ENCODE measurements around the gene JAKMIP1.

JAKMIP1 gene

DNA sequence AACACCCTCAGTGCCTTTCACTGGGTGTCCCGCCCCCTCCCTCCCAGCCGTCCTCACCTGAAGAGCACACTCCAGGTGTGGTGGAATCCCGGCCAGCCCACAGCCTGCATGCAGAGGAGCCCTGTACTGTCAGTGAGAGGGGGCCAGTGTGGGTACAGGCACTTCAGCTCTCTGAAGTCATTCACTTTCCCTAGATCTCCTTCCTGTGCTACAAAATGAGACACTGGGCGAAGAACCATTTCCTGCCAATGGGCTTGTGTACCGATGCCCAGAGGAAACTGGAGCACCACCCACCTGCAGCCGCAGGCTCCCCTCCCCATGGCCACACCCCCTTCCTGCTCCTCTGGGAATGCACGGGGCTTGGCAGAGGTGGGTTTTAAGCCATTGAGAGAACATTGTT lies 108.2 kb downstream of the JAKMIP1 start:
- Mint-ChIP-seq H3K27me3 (no peaks in the 10 kb centered on the region), H3K4me3 (no peak overlapping the region), H3K27ac (ENCODE audit: low read depth) (peak overlapping the region; percentile 82), H3K9me3 (peaks cover 5% of the 10 kb centered on the region), H3K36me3 (ENCODE audit: insufficient read depth) (peaks cover 6% of the 10 kb centered on the region), H3K4me1 (peaks cover 37% of the 10 kb centered on the region)
- ATAC-seq (replicated peaks; ENCODE audit: extremely low read depth, poor library complexity, severe bottlenecking) = peak; percentile 52
- DNase-seq (ENCODE audit: low spot score in 2 of 2) = no peak

DNA sequence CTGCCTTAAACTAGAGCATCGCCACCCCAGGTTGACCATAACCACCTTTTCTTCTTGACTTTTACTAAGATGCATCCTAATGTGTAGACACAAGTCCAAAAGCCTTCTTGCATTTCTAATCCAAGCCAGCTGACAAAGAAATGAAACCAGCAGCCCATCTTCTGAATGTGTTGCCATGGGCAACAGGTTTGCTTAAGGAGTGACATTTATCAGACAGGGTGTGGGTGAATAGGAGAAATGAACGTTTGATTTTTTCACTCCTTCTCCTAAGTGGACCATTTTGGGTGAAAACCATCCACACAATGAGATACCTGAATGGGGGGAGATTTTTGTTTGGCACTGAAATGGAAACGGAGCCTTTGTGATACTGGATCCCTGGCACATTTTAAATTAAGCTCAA lies 109.4 kb downstream of the JAKMIP1 start:
- peaks cover 5% of the 10 kb centered on the region for H3K9me3 Mint-ChIP-seq
- ATAC-seq (replicated peaks; ENCODE audit: extremely low read depth, poor library complexity, severe bottlenecking) (no peak), DNase-seq (ENCODE audit: low spot score in 2 of 2) (no peak)
- peak overlapping the region; percentile 82 for H3K27ac Mint-ChIP-seq (ENCODE audit: low read depth)
- H3K36me3 Mint-ChIP-seq (ENCODE audit: insufficient read depth) = peaks cover 6% of the 10 kb centered on the region
- H3K27me3 Mint-ChIP-seq = no peaks in the 10 kb centered on the region
- peaks cover 45% of the 10 kb centered on the region for H3K4me1 Mint-ChIP-seq
- H3K4me3 Mint-ChIP-seq = no peak overlapping the region

DNA sequence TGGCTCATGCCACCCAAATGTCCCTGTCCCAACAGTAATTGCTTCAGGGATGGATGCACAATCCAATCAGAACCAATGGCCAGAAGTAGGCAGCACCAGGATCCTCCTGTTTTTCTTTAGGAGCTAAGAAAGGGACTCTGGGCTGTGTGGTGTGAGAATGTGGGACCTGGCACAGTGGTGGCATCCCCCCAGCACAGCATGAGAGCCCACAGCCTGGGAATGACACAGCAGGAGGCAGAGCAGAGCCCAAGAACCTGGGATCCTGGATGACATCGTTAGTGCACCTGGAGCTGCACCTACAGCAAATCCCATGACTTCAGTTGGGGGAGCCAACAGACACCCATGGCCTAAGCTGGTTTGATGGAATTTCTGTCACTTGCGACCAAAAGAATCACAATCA lies 111.4 kb downstream of the JAKMIP1 start:
- Mint-ChIP-seq H3K4me3 (no peak overlapping the region), H3K36me3 (ENCODE audit: insufficient read depth) (peaks cover 14% of the 10 kb centered on the region), H3K27ac (ENCODE audit: low read depth) (no peak overlapping the region), H3K4me1 (peaks cover 48% of the 10 kb centered on the region), H3K9me3 (peaks cover 5% of the 10 kb centered on the region), H3K27me3 (no peaks in the 10 kb centered on the region)
- ATAC-seq (replicated peaks; ENCODE audit: extremely low read depth, poor library complexity, severe bottlenecking) (no peak), DNase-seq (ENCODE audit: low spot score in 2 of 2) (no peak)

DNA sequence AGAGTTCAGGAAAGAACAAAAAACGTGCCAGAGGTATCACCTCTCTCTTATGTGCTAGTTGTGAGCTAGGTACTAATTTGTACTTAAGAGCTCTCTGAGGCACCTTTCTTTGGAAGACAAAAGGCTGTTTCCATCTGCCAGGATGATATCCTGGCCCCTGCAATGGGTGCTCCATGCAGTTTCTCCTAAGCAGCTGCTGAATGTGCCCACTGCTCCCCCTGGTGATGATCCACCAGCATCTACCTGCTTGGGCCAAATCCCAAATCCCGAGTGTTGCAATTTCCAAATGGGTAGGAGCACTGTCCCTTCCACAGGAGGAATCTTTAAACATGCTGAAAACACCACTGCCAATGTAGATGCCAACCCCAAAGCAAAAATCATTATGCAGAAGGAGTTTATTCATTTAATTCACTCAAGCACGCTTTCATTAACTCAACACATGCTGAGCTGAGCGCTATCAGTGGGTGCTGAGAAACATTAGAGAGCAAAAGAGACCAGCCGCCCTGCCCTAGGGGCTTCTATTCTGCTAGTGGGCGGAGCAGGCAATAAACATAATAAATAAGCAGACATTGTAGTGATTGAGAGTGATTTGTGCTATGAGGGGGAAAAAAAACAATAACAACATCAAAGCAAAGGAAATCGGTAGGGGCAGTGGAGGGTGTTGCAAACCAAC lies 112.5 kb downstream of the JAKMIP1 start:
- Mint-ChIP-seq H3K9me3 (no peaks in the 10 kb centered on the region), H3K4me1 (peaks cover 42% of the 10 kb centered on the region), H3K27me3 (no peaks in the 10 kb centered on the region), H3K27ac (ENCODE audit: low read depth) (no peak overlapping the region), H3K36me3 (ENCODE audit: insufficient read depth) (peaks cover 19% of the 10 kb centered on the region), H3K4me3 (no peak overlapping the region)
- no peak for DNase-seq (ENCODE audit: low spot score in 2 of 2)
- no peak for ATAC-seq (replicated peaks; ENCODE audit: extremely low read depth, poor library complexity, severe bottlenecking)

DNA sequence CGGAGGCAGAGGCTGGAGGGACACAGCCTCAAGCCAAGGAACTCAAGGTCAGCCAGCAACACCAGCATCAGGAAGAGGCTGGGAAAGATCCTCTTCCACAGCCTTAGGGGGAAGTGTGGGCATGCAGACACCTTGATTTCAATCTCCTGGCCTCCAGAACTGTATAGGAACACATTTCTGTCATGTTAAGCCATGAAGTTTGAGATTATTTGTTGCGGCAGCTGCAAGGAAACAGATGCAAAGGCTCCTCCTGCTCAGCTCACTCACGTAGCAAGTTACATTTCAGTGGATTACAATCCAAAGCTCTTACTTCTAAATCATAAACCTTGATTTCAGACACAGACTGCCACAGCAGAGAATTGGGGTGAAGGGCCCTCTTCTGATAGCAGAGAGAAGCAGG lies 113.5 kb downstream of the JAKMIP1 start:
- DNase-seq (ENCODE audit: low spot score in 2 of 2) (no peak), ATAC-seq (replicated peaks; ENCODE audit: extremely low read depth, poor library complexity, severe bottlenecking) (no peak)
- Mint-ChIP-seq H3K4me1 (peaks cover 33% of the 10 kb centered on the region), H3K27me3 (no peaks in the 10 kb centered on the region), H3K9me3 (no peaks in the 10 kb centered on the region), H3K27ac (ENCODE audit: low read depth) (no peak overlapping the region), H3K36me3 (ENCODE audit: insufficient read depth) (peaks cover 23% of the 10 kb centered on the region), H3K4me3 (no peak overlapping the region)

DNA sequence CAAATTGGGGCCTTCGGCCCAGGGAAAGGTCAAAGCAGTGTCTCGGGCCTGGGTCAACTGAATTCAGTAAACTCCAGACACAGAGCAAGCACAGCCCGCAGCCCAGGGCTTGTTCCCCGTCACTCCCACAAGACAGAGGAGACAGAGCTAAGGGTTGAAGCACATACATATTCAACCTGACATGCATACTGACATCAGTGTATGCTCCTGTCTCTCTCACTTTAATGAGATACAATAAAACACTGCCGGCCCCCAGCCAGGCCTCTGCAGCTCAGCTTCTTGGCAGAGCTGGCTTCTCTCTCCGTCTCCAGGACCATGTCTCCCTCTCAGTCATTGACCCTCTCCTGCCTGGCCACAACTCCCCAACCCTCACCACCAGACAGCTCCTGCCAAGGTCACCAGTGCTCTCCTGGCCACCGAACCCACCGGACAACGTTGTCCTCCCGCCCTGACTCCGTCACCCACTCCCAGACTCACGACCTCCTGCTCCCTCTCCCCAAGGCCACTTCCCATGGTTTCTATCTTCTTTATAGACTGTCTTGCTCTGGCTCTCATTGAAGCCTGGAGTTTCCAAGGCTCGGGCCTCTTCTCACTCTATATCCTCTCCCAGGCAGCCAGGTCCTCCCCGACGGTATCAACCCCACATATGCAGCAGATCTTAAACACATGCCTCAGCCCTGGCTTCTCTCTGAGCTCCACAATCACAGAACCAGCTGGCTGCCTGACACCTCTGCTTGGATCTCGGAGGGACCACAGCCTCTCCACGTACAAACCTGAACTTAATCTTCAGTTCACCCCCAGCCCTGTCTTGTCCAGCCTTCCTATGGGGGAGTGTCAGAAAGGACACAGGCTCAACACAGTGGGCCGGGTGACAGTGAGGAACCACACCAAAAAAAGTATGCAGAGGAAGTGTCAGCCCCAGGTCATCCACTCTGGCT lies 114.4 kb downstream of the JAKMIP1 start:
- Mint-ChIP-seq H3K9me3 (no peaks in the 10 kb centered on the region), H3K27ac (ENCODE audit: low read depth) (peak overlapping the region; percentile 36), H3K4me3 (no peak overlapping the region), H3K27me3 (no peaks in the 10 kb centered on the region), H3K36me3 (ENCODE audit: insufficient read depth) (peaks cover 26% of the 10 kb centered on the region), H3K4me1 (peaks cover 24% of the 10 kb centered on the region)
- ATAC-seq (replicated peaks; ENCODE audit: extremely low read depth, poor library complexity, severe bottlenecking) = no peak
- DNase-seq (ENCODE audit: low spot score in 2 of 2) = no peak

DNA sequence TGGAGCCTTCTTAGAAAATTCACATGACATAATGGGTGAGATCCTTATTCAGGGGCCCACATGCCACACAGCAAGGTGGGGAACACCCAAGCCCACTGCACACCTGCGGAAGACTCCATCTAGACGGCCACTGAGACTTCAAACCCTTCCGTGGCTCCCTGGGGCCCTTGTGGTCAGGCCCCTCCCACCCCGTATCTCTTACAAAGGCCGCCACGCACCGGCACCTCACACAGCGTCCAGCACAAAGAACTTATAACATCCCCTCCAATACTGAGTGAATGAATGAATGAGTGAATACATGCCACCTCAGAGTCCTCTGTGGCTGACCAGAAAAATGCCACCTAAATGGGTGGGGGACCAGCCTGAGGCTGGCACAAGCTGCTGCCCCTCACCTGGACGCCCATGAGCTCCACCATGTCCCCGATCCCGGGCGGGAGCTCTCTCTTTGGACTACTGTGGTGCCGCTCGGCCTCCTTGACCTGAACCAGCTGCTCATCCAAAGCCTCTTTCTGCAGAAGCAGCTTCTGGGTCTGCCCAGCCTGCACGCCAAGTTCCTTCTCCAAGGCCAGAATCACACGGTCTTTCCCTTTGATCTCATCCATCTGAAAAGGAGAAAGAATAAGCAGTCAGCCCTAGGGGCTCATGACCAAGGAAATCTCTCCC lies 115.2 kb downstream of the JAKMIP1 start:
- DNase-seq (ENCODE audit: low spot score in 2 of 2) = no peak
- peaks cover 29% of the 10 kb centered on the region for H3K36me3 Mint-ChIP-seq (ENCODE audit: insufficient read depth)
- H3K4me1 Mint-ChIP-seq = peaks cover 20% of the 10 kb centered on the region
- no peak overlapping the region for H3K4me3 Mint-ChIP-seq
- no peak overlapping the region for H3K27ac Mint-ChIP-seq (ENCODE audit: low read depth)
- ATAC-seq (replicated peaks; ENCODE audit: extremely low read depth, poor library complexity, severe bottlenecking) = no peak
- no peaks in the 10 kb centered on the region for H3K9me3 Mint-ChIP-seq
- no peaks in the 10 kb centered on the region for H3K27me3 Mint-ChIP-seq

DNA sequence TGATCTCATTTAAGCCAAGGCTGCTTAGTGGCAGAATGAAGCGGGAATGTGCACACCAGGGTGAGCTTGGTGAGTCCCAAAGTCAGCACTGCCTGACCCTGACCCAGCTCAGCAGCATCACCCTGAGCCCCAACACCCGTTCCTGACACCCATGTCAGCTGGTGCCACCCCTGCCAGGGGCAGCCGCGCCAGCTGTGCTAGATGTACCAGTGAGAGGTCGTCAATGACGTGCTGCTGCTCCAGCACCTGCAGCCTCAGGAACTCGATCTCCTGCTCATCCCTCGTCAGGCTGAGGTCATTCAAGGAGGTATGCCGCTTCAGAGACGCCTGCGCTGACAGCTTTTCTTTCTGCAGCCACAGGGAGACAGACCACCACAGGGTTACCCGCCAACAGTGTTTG lies 120.4 kb downstream of the JAKMIP1 start:
- peaks cover 1% of the 10 kb centered on the region for H3K4me1 Mint-ChIP-seq
- H3K27me3 Mint-ChIP-seq = no peaks in the 10 kb centered on the region
- no peaks in the 10 kb centered on the region for H3K9me3 Mint-ChIP-seq
- H3K4me3 Mint-ChIP-seq = no peak overlapping the region
- no peak overlapping the region for H3K27ac Mint-ChIP-seq (ENCODE audit: low read depth)
- no peak for DNase-seq (ENCODE audit: low spot score in 2 of 2)
- peaks cover 51% of the 10 kb centered on the region for H3K36me3 Mint-ChIP-seq (ENCODE audit: insufficient read depth)
- ATAC-seq (replicated peaks; ENCODE audit: extremely low read depth, poor library complexity, severe bottlenecking) = no peak

DNA sequence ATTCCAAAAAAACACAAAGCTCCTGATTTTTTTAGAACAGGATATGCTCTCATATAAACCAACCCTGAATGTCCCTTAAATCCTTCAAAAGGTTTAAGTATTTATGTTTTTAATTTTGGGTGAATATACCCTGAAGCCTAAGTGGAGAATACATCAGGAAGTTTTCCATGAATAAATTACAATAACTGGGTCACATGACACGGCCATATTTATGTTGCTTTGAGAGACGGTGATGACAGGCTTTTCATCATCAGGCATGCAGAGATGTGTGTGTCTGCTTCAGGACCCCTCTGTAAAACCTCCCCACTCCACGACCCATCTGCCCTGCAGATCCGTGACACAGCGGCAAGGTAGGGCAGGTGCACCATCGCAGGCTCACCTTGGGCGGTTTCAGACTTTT lies 121.8 kb downstream of the JAKMIP1 start:
- Mint-ChIP-seq H3K27me3 (no peaks in the 10 kb centered on the region), H3K4me1 (peaks cover 4% of the 10 kb centered on the region), H3K27ac (ENCODE audit: low read depth) (no peak overlapping the region), H3K4me3 (no peak overlapping the region), H3K9me3 (no peaks in the 10 kb centered on the region), H3K36me3 (ENCODE audit: insufficient read depth) (peaks cover 50% of the 10 kb centered on the region)
- ATAC-seq (replicated peaks; ENCODE audit: extremely low read depth, poor library complexity, severe bottlenecking) (no peak), DNase-seq (ENCODE audit: low spot score in 2 of 2) (no peak)

DNA sequence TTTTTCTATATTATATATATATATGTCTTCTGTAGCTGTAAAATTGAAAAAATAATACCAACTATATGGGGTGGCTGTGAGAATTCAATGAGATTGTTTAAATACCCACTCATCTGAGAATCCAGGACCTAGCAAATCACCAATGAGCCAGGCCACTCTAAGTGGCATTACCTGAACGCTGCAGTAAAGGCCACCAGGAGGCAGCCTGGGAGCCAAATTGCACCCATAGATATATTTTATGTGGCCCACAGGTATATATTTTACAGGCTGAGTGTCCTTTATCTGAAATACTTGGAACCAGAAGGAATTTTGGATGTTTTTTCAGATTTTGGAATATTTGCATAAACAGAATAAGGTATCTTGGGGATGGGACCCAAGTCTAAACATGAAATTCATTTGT lies 124.0 kb downstream of the JAKMIP1 start:
- ATAC-seq (replicated peaks; ENCODE audit: extremely low read depth, poor library complexity, severe bottlenecking) (no peak), DNase-seq (ENCODE audit: low spot score in 2 of 2) (no peak)
- Mint-ChIP-seq H3K9me3 (no peaks in the 10 kb centered on the region), H3K4me3 (no peak overlapping the region), H3K27me3 (no peaks in the 10 kb centered on the region), H3K36me3 (ENCODE audit: insufficient read depth) (peaks cover 42% of the 10 kb centered on the region), H3K27ac (ENCODE audit: low read depth) (no peak overlapping the region), H3K4me1 (peaks cover 4% of the 10 kb centered on the region)

DNA sequence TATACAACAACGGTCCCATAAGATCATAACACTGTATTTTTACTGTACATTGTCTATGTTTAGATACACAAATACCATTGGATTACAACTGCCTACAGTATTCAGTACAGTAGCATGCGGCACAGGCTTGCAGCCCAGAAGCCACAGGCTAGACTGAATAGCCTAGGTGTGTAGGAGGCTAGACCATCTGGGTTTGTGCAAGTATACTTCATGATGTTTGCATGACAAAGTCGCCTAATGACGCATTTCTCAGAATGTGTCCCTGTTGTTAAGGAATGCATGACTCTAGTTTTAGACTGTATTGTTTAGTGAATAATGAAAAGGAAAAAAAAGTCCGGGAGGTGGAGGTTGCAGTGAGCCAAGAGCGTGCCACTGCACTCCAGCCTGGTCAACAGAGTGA lies 125.6 kb downstream of the JAKMIP1 start:
- ATAC-seq (replicated peaks; ENCODE audit: extremely low read depth, poor library complexity, severe bottlenecking) = no peak
- Mint-ChIP-seq H3K27me3 (no peaks in the 10 kb centered on the region), H3K9me3 (no peaks in the 10 kb centered on the region), H3K36me3 (ENCODE audit: insufficient read depth) (peaks cover 33% of the 10 kb centered on the region), H3K4me3 (no peak overlapping the region), H3K4me1 (peaks cover 6% of the 10 kb centered on the region), H3K27ac (ENCODE audit: low read depth) (no peak overlapping the region)
- no peak for DNase-seq (ENCODE audit: low spot score in 2 of 2)

DNA sequence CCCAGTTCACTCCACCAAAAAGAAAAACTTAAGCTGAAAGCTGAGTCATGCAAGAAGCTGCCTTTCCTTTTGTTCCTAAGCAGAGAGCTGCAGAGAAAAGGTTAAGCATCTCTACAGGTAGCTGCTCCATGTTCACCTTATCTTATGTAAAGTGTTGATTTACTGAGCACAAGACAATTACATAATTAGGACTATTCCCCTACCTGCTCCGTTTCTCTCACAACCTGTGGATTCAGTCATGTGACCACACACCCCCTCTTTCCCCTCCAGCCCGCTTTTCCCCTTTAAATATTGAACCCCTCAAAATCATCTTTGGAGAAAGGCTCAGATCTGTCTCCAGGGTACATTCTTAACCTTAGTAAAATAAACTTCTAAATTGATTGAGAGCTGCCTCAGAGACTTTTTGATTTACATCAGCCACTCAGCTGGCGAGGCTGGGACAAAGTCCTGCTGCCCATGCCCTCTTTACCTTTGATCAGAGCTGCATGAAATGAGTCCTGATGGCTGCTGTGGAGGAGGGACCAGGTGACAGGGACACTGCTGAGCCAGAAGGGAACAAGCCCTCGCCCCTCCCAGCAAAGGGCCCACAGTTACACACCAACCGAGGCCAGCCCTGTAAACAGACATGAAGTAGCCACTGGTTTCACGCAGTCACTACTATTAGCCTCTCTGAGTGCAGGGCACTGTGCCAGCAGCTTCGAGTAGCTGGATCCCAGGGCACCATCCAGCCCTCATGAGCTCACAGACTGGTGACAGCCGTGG lies 128.2 kb downstream of the JAKMIP1 start:
- DNase-seq (ENCODE audit: low spot score in 2 of 2) = no peak
- Mint-ChIP-seq H3K27ac (ENCODE audit: low read depth) (peak overlapping the region; percentile 53), H3K9me3 (no peaks in the 10 kb centered on the region), H3K4me1 (peaks cover 20% of the 10 kb centered on the region), H3K4me3 (no peak overlapping the region), H3K27me3 (no peaks in the 10 kb centered on the region), H3K36me3 (ENCODE audit: insufficient read depth) (peaks cover 17% of the 10 kb centered on the region)
- ATAC-seq (replicated peaks; ENCODE audit: extremely low read depth, poor library complexity, severe bottlenecking) = no peak

All from central memory CD8-positive, alpha-beta T cell (primary cell).